Left ventricle myocardium inferior (tissue), 1 donor: ENCODE data around the gene DNMT1. TPM values are rescaled to one million over a fixed set of nuclear protein-coding genes. Genes with fewer than 3 reads are reported as not detected.

Experiments
- DNase-seq: peaks from one replicate; pipeline ENCODE4 v3.0.0-alpha.2; 2020
- H3K27ac ChIP-seq: fragments of 200-600 bp; replicated peaks from 2 replicates; pipeline ENCODE4 v1.8.0; 2021
- H3K27me3 ChIP-seq: fragments of 200-600 bp; 2 replicates; pipeline ENCODE4 v1.8.0; 2021; ENCODE audit warnings: low read depth
- H3K36me3 ChIP-seq: fragments of 200-600 bp; 2 replicates; pipeline ENCODE4 v1.8.0; 2021
- H3K4me1 ChIP-seq: fragments of 200-600 bp; 2 replicates; pipeline ENCODE4 v1.8.0; 2021
- H3K4me3 ChIP-seq: fragments of 200-600 bp; 2 replicates; pipeline ENCODE4 v1.8.0; 2021; ENCODE audit warnings: mild to moderate bottlenecking, moderate library complexity
- H3K9me3 ChIP-seq: fragments of 200-600 bp; replicated peaks from 2 replicates; pipeline ENCODE4 v1.8.0; 2021
- intact Hi-C: fragments of 100-400 bp; cut with micrococcal nuclease; formaldehyde crosslinking; loops from one replicate; pipeline ENCODE4 v1.11.0; 2022
- total RNA-seq: library from RNA; stranded (reverse); fragmentation: NEBNext Ultra II Directional; extraction: Animal tissue kit (Norgen Biotek cat#: 25700); gene quantifications from one replicate; pipeline ENCODE4 v1.2.1, GENCODE V29; 2021
- TF ChIP-seq, protein P1 (sequence below): fragments of 200-600 bp; IDR thresholded peaks from 2 replicates; pipeline ENCODE4 v1.8.0; 2021; ENCODE audit warnings: antibody characterized with exemption, mild to moderate bottlenecking, borderline replicate concordance
- donor health status: DM: no; HTN: yes; CAD: no; lungs with severe emphysema.

Gene DNMT1
- total RNA-seq, 1 donor from 2014 or later, result 23.9 TPM

DNA sequence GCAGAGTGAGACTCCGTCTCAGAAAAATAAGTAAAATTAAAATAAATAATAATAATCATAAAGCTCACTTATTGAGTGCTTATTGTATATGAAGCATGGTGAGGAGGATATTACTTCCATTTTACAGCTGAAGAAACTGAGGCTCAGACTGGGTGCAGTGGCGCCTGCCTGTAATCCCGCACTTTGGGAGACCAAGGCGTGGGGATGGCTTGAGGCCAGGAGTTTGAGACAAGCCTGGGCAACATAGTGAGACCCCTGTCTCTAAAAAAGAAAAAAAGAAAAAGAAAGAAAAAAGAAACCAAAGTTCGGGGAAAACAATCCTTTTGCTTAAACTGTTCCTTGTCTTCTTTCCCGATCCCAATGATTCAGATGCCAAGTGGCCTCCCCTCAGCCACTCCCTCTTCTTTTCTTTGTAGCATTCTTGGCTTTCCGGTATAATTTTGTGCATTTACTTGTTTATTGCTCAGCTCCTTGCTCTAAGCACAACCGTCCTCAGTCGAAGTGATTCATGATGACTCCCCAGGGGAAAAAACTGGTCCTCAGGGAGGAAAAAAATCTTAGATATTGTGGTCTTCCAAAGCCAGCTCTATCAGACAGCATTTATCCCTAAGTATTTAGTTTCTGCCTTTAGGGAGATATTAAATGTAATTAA, 74.1 kb downstream of the DNMT1 start:
- Histone ChIP-seq H3K4me1 (peaks cover 34% of the 10 kb centered on the region), H3K4me3 (peak overlapping the region; percentile 35), H3K27me3 (no peaks in the 10 kb centered on the region), H3K27ac (peak overlapping the region; percentile 72), H3K9me3 (peaks cover 4% of the 10 kb centered on the region), H3K36me3 (peaks cover 32% of the 10 kb centered on the region)
- TF ChIP-seq, protein P1, sequence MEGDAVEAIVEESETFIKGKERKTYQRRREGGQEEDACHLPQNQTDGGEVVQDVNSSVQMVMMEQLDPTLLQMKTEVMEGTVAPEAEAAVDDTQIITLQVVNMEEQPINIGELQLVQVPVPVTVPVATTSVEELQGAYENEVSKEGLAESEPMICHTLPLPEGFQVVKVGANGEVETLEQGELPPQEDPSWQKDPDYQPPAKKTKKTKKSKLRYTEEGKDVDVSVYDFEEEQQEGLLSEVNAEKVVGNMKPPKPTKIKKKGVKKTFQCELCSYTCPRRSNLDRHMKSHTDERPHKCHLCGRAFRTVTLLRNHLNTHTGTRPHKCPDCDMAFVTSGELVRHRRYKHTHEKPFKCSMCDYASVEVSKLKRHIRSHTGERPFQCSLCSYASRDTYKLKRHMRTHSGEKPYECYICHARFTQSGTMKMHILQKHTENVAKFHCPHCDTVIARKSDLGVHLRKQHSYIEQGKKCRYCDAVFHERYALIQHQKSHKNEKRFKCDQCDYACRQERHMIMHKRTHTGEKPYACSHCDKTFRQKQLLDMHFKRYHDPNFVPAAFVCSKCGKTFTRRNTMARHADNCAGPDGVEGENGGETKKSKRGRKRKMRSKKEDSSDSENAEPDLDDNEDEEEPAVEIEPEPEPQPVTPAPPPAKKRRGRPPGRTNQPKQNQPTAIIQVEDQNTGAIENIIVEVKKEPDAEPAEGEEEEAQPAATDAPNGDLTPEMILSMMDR, result no peak
- intact Hi-C loops, result no loop called here
- no peak for DNase-seq

DNA sequence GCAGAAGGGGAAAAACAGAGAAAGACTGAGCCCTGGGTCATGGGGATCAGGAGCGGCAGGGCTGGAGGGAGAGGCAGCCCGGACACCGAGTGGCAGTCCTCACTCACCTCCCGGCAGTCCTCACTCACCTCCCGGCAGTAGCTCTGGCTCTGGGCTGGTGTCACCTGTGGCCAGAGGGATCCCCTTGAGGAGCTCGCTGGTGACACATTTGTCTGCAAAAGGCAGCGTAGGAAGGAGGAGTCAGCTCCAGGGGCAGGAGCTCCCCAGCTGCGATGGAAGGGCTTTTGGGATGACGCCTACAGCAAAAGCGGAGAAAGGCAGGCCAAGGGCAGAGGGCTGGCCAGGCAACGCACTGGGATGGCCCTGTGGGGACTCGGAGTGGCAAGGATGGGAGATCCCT, 75.8 kb downstream of the DNMT1 start:
- intact Hi-C loops, result no loop called here
- no peak for DNase-seq
- H3K4me1 ChIP-seq, result peaks cover 34% of the 10 kb centered on the region
- H3K36me3 ChIP-seq, result peaks cover 41% of the 10 kb centered on the region
- H3K27ac ChIP-seq, result peak overlapping the region; percentile 72
- peak overlapping the region; percentile 84 for H3K4me3 ChIP-seq
- H3K27me3 ChIP-seq, result no peaks in the 10 kb centered on the region
- TF ChIP-seq, protein P1, result no peak
- H3K9me3 ChIP-seq, result no peaks in the 10 kb centered on the region

GRCh38 chr19:10116866-10117616, 77.7 kb downstream of the DNMT1 start:
- H3K4me3 ChIP-seq, result no peak overlapping the region
- intact Hi-C loops, result no loop called here
- H3K9me3 ChIP-seq, result no peaks in the 10 kb centered on the region
- no peak overlapping the region for H3K27ac ChIP-seq
- TF ChIP-seq, protein P1, result no peak
- peaks cover 40% of the 10 kb centered on the region for H3K4me1 ChIP-seq
- H3K27me3 ChIP-seq, result no peaks in the 10 kb centered on the region
- DNase-seq, result no peak
- H3K36me3 ChIP-seq, result peaks cover 41% of the 10 kb centered on the region

DNA sequence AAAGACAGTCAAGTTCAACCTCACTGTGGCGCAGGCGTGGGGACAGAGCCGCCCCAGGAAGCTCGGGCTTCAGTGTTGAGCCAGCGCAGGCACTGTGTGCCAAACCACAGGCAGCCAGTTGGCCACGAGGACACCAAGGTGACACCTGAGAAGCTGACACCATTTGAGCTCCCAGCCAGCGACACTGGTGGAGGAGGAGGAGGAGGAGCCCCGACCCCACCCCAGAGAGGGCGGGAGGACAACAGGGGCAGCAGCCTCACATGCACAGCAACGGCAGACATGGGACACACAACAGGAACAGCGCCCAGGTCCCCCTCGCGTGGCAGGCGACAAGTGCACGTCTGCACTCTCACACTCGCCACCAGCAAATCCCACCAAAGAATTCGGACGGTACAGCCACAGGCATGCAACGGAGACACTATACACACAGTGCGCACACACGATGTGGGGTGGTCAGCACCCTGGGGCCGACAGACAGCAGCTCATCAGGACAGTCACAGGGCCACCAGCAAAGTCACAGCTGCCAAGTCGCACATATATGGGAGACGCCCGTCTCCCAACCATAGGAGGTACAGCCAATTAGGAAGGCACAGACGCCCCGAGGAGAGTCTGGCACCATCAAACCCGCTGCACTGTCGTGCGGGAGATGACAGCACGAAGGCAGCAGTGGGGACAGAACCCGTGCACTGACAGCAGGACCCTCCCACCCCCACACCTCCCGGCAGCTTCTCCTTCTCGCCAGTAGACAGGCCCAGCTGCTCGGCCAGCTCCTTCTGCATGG, 78.5 kb downstream of the DNMT1 start:
- Histone ChIP-seq H3K4me1 (peaks cover 40% of the 10 kb centered on the region), H3K36me3 (peaks cover 44% of the 10 kb centered on the region), H3K9me3 (no peaks in the 10 kb centered on the region), H3K4me3 (no peak overlapping the region), H3K27me3 (no peaks in the 10 kb centered on the region), H3K27ac (no peak overlapping the region)
- DNase-seq, result no peak
- intact Hi-C loops, result no loop called here
- TF ChIP-seq, protein P1, result no peak

- intact Hi-C loops, result no loop called here
- TF ChIP-seq, protein P1, result no peak
- H3K27me3 ChIP-seq, result no peaks in the 10 kb centered on the region
- no peaks in the 10 kb centered on the region for H3K9me3 ChIP-seq
- peaks cover 40% of the 10 kb centered on the region for H3K4me1 ChIP-seq
- H3K36me3 ChIP-seq, result peaks cover 51% of the 10 kb centered on the region
- H3K27ac ChIP-seq, result no peak overlapping the region
- no peak for DNase-seq
- H3K4me3 ChIP-seq, result no peak overlapping the region
Measured at GRCh38 chr19:10115392-10116084, 79.2 kb downstream of the DNMT1 start.
